Right hindlimb (tissue), 1 donor: ENCODE data around the gene FNDC11.
"Not testable (repeated sequence)": the region's sequence is repeated elsewhere in the genome, so short reads cannot be mapped to it uniquely, and the experiment has no call there.

Source experiments
- DNase-seq: peaks from one replicate; pipeline ENCODE4 v3.0.0-alpha.2; 2018

Gene FNDC11

DNA sequence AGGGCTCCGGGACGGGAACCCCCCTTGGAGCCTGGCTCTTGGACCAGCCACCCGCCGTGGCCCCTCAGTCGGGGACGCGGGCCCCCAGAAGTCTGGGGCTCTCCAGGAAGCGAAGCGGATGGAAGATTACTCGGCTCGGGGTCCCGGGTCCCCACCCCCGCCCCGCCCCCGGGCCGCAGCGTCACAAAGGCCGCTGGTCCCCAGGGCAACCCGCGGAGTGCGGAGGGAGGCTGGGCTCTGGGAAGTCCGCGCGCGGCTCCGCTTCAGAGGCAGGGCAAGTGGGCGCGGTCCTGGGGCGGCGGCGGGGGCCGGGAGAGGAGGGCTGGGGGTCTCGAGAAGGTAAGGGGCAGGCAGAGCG, at the start of gene FNDC11:
Gene FNDC11, plus strand, starts transcription at position 227 of the 358 bp plus-strand sequence. CDS start 1,505 bp downstream, outside the sequence.
- no peak for DNase-seq

- DNase-seq: no peak
These were observed 49.3 kb upstream of the FNDC11 start for GRCh38 chr20:63504642-63505041.

- no peak for DNase-seq
These were observed 48.7 kb upstream of the FNDC11 start for GRCh38 chr20:63505281-63505680.

- DNase-seq: no peak
These were observed 48.2 kb upstream of the FNDC11 start for GRCh38 chr20:63505723-63506122.

- DNase-seq: no peak
These were observed 46.7 kb upstream of the FNDC11 start for GRCh38 chr20:63507083-63507743.

DNA sequence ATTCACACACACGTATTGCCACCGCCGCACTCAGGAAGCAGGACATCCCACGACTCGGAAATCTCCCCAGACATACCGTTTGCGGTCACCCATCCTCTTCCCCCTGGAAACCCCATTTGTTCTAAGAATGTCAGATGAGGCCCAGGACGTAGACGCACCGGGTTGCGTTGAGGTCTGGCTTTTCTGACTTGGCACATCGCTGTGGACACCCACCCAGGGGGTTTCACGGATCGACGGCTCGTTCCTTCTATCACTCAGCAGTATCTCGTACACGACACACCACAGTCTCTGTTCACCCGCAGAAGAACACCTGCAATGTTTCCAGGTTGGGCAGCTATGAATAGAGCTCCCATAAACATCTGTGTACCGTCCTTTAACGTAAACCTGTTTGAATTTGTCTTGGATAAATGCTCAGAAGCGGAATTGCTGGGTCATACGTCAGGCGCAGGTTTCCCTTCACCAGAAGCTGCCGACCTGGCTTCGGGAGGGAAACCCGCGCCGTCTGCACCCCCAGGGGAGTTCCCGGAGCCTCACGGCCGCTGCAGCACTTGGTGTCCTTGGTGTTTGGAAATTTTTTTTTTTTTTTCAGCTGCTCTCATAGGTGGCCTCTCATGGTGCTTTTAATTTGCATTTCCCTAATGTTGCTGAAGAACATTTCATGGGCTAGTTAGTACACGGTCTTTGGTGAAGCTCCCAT, 45.7 kb upstream of the FNDC11 start:
- no peak for DNase-seq

GRCh38 chr20:63509088-63509564, 44.8 kb upstream of the FNDC11 start:
- no peak for DNase-seq

GRCh38 chr20:63513207-63513606, 40.8 kb upstream of the FNDC11 start:
- DNase-seq: no peak

- DNase-seq: not testable (repeated sequence)
These were observed 39.4 kb upstream of the FNDC11 start for GRCh38 chr20:63514520-63514919.

GRCh38 chr20:63517376-63518309, 36.3 kb upstream of the FNDC11 start:
- peak; percentile 27 for DNase-seq

- peak; percentile 18 for DNase-seq
These were observed 35.6 kb upstream of the FNDC11 start for GRCh38 chr20:63518351-63518861.

- DNase-seq: peak; percentile 25
These were observed 34.9 kb upstream of the FNDC11 start for GRCh38 chr20:63518946-63519667.

DNA sequence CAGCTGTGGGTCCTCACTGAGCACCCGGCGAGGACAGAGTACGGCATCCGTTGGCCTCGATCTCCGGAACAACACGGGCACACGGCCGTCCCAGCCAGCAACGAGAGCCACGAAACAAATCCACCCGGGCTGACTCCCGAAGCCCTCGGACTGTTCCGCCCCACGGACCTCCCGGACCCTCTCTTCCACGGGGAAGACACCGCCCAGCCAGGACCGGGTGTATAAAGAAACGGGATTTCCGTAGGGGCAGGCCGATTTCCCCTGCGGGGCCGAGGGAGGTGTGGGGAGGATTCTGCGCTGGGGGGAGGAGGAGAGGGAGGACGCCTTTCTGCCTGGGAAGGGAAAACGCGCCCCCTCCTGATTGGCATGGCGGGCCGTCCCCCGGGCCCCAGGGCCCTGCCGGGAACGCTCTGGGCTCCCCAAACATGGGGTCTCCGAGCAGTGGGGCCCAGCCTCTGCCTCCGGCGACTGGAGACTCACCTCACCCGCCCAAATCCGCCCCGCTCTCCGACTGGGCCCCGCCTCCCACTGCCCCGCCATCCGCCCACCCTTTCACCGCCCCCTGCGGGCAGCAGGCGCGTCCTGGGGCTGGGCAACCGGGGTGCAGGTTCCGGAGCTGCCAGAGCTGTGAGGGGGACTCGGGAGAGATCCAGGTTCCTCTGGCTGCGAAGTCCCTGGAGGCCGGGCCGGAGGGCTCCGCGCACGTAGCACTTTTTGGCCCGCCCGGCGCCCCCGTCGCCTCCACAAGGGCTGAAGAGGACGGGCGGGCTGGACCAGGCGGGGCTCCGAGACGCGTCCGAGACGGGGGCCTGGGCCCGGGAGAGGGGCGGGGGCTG, 34.1 kb upstream of the FNDC11 start:
- peak; percentile 83 for DNase-seq

DNA sequence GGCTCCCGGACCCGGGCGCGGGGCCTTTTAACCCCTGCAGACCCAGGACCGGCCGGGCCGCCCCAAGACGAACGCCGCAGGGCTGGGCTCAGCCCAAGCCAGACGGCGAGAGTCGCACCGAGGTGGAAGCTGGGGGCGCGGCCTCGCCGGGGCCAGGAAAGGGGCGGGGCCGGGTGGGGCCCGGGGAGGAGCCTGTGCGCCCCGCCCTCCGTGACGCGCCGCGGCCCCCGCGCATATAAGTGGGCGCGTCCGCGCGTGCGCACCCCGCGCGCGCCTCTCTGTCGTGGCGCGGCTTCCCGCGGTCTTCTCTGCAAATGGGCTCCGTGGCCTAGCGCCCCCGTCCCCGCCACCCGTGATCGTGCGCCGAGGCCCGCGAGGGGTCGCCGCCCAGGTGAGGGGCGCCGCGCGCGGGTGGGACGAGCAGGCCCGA, 33.4 kb upstream of the FNDC11 start, which contains the start of gene PPDPF:
Gene PPDPF, plus strand, starts transcription at position 262 of the 430 bp plus-strand sequence. CDS start 544 bp downstream, outside the sequence.
- DNase-seq: peak; percentile 90

DNA sequence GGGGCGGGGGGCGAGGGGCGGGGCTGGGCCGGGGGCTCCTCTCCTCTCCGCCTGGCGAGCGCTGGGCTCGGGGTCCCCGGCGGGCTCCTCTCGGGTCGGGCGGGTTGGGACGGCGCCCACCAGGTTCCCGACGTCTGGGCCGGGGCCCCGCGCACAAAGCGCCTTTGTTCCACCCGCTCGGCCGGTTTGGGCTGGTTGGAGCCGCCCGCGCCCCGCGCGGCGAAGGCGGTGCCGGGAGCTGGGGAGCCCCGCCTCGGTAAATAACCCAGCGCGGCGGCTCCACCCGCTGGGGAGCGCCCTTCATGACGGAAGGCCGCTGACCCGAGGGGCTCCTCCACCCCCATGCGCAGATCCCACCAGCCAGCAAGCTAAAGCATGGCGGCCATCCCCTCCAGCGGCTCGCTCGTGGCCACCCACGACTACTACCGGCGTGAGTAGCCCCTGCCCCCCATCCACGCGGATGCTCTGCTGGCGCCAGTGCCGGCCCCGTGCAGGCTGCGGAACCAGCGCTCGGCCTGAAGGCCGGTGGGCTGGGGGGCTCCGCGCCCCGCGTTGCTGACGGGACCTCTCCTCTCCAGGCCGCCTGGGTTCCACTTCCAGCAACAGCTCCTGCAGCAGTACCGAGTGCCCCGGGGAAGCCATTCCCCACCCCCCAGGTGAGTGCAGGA, 32.9 kb upstream of the FNDC11 start:
- peak; percentile 83 for DNase-seq

DNA sequence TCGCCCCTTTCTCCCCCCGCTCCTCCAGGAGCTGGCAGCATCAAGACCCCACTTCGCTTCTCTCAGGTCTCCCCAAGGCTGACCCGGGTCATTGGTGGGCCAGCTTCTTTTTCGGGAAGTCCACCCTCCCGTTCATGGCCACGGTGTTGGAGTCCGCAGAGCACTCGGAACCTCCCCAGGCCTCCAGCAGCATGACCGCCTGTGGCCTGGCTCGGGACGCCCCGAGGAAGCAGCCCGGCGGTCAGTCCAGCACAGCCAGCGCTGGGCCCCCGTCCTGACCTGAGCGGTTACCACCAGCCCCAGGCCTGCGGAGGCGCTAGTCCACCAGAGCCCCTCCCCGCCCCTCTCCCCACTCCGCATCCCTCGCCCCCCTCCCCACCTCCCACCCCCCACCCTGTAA, 32.4 kb upstream of the FNDC11 start:
- no peak for DNase-seq

DNA sequence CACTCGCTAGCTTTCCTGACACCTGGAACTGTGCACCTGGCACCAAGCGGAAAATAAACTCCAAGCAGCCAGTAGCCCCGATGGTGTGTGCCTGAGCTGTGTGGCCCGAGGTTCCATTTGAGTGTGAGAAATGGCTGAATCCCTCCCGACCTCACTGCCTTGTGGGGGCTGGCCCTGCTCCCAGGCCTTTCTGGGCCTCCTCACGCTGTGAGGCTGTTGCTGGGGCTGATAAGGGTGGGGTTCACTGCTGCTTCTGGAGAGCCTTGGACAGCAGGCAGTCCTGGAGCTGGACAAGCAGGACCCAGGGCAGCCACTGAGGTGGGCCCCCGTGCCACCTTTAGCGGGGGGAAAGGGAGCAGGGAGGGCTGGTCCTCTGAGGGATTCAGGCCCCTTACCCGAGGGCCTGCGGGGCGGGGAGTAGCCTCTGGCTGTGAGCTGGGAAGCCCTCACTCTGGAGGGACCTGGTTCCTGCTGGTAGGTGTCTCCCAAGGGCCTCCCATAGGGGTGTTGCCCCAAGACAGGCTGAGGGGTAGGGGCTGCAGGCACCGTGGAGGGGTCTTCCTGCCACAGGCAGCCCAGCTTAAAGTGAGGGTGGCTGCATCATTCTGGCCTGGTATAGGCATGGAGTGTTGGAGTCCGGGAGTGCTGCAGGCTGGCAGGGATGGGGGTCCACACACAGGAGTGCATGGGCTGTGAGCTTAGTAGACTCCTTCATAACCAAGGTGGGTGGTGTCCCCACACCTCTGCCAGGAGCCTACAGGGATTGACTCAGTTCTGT, 31.7 kb upstream of the FNDC11 start:
- DNase-seq: peak; percentile 35

GRCh38 chr20:63522981-63523611, 30.9 kb upstream of the FNDC11 start:
- DNase-seq: peak; percentile 32

DNA sequence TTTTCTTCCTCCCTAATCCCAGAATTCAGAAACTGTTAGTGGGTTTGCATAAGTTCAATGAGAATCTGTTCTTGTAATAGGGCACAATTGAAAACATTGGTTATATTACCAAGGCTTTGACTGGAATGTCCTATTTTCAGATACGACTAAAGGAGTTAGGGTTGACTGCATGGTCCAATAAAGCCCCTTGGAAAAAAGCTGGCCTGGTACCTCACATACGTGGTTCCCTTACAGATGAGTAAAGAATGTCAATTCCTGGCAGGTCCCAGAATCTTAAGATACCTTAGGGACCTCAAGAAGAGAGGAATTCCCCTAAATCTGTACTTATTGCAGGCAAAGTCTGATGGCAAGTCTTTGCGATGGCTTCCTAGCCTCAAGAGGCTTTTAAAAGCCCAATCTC, 28.8 kb upstream of the FNDC11 start:
- DNase-seq: no peak
